ENCODE results near the gene TRMT112. TPM values are rescaled to one million over a fixed set of nuclear protein-coding genes. Genes with fewer than 3 reads are reported as not detected.

The TRMT112 gene
- total and polyA plus RNA-seq, 2 experiments from 2014 or later, result 298 to 927 TPM

DNA sequence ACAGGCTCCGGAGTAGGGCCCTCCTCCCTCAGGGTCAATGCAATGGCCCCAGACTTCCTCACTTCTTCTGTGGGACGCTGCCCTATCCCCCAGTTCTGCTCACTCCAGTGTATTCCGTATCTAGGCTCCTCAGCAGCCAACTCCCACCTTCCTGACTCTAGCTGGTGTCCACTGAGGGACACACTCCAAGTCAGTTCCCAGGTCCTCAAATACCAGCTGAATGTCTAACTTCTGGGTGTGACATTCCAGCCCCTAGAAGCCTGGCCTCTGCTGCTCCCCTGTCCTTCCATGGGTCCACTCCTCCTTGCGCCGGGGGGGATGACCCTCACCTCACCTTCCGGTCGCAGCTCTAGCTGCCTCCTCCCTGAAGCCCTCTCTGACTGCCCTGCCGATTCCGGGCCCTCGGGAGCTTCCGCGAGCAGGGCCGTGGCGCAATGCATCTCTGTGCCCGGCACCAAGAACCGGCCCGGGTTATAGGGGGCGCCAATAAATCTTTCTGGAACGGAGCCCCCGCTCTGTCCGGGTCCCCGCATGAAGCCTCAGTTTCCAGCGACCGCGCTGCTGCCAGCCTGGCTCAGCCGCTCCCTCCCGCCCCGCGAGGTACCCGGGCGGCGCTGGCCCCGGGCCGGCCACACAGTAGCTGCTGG is 48.3 kb downstream of the TRMT112 start:
- Mint-ChIP-seq H3K36me3 (ENCODE audit: low read depth) (peaks cover 31% of the 10 kb centered on the region), H3K9me3 (peaks cover 3% of the 10 kb centered on the region; the same call in 2 of the 3 replicates), H3K4me1 (peaks cover 23% of the 10 kb centered on the region), H3K27me3 (ENCODE audit: insufficient read depth, low read depth, poor library complexity) (peaks cover 23% of the 10 kb centered on the region), H3K27ac (peak overlapping the region; percentile 73), H3K4me3 (peak overlapping the region; percentile 94)
- Histone ChIP-seq H3F3A (replicated peaks; ENCODE audit: low read depth) (peaks cover 31% of the 10 kb centered on the region), H3K9me2 (ENCODE audit: insufficient read depth) (no peaks in the 10 kb centered on the region), H3K4me1 (ENCODE audit: insufficient read depth) (peaks cover 11% of the 10 kb centered on the region; the same call in 1 of the 2 replicates), H3K4me3 (peak overlapping the region; percentile 73), H2AFZ (no peak overlapping the region), H3K27ac (ENCODE audit: low read depth) (peak overlapping the region; percentile 81), H3K79me2 (replicated peaks; ENCODE audit: insufficient read depth) (no peaks in the 10 kb centered on the region), H3K4me2 (peak overlapping the region; percentile 94), H4K20me1 (replicated peaks; ENCODE audit: insufficient read depth) (no peaks in the 10 kb centered on the region), H3K36me3 (ENCODE audit: insufficient read depth) (no peaks in the 10 kb centered on the region), H3K27me3 (ENCODE audit: insufficient read depth) (no peaks in the 10 kb centered on the region)
- peak; percentile 53 for DNase-seq (ENCODE audit: low spot score)
- ATAC-seq, result peak; percentile 13
- TF ChIP-seq, protein P1, sequence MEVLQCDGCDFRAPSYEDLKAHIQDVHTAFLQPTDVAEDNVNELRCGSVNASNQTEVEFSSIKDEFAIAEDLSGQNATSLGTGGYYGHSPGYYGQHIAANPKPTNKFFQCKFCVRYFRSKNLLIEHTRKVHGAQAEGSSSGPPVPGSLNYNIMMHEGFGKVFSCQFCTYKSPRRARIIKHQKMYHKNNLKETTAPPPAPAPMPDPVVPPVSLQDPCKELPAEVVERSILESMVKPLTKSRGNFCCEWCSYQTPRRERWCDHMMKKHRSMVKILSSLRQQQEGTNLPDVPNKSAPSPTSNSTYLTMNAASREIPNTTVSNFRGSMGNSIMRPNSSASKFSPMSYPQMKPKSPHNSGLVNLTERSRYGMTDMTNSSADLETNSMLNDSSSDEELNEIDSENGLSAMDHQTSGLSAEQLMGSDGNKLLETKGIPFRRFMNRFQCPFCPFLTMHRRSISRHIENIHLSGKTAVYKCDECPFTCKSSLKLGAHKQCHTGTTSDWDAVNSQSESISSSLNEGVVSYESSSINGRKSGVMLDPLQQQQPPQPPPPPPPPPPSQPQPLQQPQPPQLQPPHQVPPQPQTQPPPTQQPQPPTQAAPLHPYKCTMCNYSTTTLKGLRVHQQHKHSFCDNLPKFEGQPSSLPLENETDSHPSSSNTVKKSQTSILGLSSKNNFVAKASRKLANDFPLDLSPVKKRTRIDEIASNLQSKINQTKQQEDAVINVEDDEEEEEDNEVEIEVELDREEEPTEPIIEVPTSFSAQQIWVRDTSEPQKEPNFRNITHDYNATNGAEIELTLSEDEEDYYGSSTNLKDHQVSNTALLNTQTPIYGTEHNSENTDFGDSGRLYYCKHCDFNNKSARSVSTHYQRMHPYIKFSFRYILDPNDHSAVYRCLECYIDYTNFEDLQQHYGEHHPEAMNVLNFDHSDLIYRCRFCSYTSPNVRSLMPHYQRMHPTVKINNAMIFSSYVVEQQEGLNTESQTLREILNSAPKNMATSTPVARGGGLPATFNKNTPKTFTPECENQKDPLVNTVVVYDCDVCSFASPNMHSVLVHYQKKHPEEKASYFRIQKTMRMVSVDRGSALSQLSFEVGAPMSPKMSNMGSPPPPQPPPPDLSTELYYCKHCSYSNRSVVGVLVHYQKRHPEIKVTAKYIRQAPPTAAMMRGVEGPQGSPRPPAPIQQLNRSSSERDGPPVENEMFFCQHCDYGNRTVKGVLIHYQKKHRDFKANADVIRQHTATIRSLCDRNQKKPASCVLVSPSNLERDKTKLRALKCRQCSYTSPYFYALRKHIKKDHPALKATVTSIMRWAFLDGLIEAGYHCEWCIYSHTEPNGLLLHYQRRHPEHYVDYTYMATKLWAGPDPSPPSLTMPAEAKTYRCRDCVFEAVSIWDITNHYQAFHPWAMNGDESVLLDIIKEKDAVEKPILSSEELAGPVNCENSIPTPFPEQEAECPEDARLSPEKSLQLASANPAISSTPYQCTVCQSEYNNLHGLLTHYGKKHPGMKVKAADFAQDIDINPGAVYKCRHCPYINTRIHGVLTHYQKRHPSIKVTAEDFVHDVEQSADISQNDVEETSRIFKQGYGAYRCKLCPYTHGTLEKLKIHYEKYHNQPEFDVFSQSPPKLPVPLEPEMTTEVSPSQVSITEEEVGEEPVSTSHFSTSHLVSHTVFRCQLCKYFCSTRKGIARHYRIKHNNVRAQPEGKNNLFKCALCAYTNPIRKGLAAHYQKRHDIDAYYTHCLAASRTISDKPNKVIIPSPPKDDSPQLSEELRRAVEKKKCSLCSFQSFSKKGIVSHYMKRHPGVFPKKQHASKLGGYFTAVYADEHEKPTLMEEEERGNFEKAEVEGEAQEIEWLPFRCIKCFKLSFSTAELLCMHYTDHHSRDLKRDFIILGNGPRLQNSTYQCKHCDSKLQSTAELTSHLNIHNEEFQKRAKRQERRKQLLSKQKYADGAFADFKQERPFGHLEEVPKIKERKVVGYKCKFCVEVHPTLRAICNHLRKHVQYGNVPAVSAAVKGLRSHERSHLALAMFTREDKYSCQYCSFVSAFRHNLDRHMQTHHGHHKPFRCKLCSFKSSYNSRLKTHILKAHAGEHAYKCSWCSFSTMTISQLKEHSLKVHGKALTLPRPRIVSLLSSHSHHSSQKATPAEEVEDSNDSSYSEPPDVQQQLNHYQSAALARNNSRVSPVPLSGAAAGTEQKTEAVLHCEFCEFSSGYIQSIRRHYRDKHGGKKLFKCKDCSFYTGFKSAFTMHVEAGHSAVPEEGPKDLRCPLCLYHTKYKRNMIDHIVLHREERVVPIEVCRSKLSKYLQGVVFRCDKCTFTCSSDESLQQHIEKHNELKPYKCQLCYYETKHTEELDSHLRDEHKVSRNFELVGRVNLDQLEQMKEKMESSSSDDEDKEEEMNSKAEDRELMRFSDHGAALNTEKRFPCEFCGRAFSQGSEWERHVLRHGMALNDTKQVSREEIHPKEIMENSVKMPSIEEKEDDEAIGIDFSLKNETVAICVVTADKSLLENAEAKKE (CRISPR knock-in tag; IDR thresholded peaks at IDR 0.05), result no peak
- TF ChIP-seq, protein P2, sequence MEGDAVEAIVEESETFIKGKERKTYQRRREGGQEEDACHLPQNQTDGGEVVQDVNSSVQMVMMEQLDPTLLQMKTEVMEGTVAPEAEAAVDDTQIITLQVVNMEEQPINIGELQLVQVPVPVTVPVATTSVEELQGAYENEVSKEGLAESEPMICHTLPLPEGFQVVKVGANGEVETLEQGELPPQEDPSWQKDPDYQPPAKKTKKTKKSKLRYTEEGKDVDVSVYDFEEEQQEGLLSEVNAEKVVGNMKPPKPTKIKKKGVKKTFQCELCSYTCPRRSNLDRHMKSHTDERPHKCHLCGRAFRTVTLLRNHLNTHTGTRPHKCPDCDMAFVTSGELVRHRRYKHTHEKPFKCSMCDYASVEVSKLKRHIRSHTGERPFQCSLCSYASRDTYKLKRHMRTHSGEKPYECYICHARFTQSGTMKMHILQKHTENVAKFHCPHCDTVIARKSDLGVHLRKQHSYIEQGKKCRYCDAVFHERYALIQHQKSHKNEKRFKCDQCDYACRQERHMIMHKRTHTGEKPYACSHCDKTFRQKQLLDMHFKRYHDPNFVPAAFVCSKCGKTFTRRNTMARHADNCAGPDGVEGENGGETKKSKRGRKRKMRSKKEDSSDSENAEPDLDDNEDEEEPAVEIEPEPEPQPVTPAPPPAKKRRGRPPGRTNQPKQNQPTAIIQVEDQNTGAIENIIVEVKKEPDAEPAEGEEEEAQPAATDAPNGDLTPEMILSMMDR (conservative IDR thresholded peaks at IDR 0.05; ENCODE audit: low read depth in 2 of 2), result 0 out of 4 replicates have a peak, but pooled peaks of 1 of the 2 experiments have one; percentile 6
- TF ChIP-seq, protein P3, sequence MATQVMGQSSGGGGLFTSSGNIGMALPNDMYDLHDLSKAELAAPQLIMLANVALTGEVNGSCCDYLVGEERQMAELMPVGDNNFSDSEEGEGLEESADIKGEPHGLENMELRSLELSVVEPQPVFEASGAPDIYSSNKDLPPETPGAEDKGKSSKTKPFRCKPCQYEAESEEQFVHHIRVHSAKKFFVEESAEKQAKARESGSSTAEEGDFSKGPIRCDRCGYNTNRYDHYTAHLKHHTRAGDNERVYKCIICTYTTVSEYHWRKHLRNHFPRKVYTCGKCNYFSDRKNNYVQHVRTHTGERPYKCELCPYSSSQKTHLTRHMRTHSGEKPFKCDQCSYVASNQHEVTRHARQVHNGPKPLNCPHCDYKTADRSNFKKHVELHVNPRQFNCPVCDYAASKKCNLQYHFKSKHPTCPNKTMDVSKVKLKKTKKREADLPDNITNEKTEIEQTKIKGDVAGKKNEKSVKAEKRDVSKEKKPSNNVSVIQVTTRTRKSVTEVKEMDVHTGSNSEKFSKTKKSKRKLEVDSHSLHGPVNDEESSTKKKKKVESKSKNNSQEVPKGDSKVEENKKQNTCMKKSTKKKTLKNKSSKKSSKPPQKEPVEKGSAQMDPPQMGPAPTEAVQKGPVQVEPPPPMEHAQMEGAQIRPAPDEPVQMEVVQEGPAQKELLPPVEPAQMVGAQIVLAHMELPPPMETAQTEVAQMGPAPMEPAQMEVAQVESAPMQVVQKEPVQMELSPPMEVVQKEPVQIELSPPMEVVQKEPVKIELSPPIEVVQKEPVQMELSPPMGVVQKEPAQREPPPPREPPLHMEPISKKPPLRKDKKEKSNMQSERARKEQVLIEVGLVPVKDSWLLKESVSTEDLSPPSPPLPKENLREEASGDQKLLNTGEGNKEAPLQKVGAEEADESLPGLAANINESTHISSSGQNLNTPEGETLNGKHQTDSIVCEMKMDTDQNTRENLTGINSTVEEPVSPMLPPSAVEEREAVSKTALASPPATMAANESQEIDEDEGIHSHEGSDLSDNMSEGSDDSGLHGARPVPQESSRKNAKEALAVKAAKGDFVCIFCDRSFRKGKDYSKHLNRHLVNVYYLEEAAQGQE (IDR thresholded peaks at IDR 0.05; ENCODE audit: unreplicated experiment), result no peak
- TF ChIP-seq ETS1 (IDR thresholded peaks at IDR 0.05), result no peak

Measured in GM23338 (cell line).